AG04449 (cell line): Measurements from ENCODE around the gene HAVCR1.
"Not testable (repeated sequence)": the region's sequence is repeated elsewhere in the genome, so short reads cannot be mapped to it uniquely, and the experiment has no call there.

ENCODE experiments used
- CTCF ChIA-PET: fragments of 350-600 bp; formaldehyde crosslinking; extraction: SDS; loops from one replicate; lab custom pipeline; 2021; ENCODE audit warnings: antibody characterized with exemption; lab: Yijun Ruan, JAX
- POLR2A ChIA-PET: fragments of 400-600, 350-600 bp; formaldehyde crosslinking; extraction: SDS; loops from one replicate; lab custom pipeline; 2020; ENCODE audit warnings: antibody characterized with exemption, inconsistent platforms; lab: Yijun Ruan, JAX
- DNase-seq: peaks from one replicate; pipeline ENCODE4 v3.0.0-alpha.2; 2010; ENCODE audit warnings: low read depth, low spot score
- H3K4me3 ChIP-seq: 2 replicates; pipeline ENCODE4 v1.5.1; 2011; ENCODE audit warnings: low read depth, mild to moderate bottlenecking, control low read depth, low read length
- CTCF ChIP-seq: IDR thresholded peaks from one replicate; pipeline ENCODE4 v1.5.1; 2011; ENCODE audit warnings: mild to moderate bottlenecking, moderate library complexity, low read length, control low read depth, inconsistent platforms; ENCODE audit not compliant: insufficient read depth; ENCODE audit errors: missing control alignments

The HAVCR1 gene

GRCh38 chr5:157067005-157067404 is 8.1 kb upstream of the HAVCR1 start:
- H3K4me3 ChIP-seq, result no peak overlapping the region
- no peak for DNase-seq
- TF ChIP-seq CTCF, result no peak
- ChIA-PET CTCF (no interaction called here), POLR2A (no interaction called here)

DNA sequence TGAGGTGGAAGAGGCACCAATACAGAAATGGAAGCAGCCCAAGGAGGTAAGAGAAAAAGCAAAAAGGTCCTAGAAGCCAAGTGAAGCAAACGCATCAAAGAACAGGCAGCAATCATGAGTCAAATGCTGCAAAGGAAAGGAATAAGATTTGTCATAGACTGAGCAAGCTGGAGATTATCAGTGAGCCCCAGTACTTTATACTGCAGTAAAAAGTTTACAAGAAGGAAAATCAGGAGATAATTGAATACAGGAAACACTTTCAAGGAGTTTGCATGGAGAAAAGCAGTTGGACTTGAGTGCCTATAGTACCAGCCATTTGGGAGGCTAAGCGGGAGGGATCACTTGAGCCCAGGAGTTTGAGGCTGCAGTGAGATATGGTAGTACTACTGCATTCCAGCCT is 7.2 kb upstream of the HAVCR1 start:
- TF ChIP-seq CTCF, result no peak
- no peak for DNase-seq
- CTCF ChIA-PET, result no interaction called here
- POLR2A ChIA-PET, result no interaction called here
- no peak overlapping the region for H3K4me3 ChIP-seq

- no peak overlapping the region for H3K4me3 ChIP-seq
- no peak for TF ChIP-seq CTCF
- no peak for DNase-seq
- CTCF ChIA-PET, result no interaction called here
- POLR2A ChIA-PET, result no interaction called here
Observed at GRCh38 chr5:157063776-157064430, 5.0 kb upstream of the HAVCR1 start.

DNA sequence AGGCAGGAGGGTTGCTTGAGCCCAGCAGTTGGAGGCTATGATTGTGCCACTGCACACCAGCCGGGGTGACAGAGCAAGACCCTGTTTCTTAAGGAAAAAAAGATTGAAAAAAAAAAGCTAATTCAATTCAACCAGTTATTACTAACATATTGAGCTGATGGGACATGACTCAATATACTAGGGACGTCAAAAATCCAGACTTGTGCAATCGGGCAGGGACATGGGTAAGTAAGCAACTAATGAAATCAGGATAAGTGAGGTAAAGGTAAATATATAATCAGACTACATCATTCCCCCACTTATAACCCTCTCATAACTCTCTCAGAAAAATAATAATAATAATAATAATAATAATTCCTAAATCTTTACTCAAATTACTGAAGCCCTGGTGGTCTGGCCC is 975 bp upstream of the HAVCR1 start:
- ChIA-PET CTCF (no interaction called here), POLR2A (no interaction called here)
- no peak for TF ChIP-seq CTCF
- DNase-seq, result no peak
- no peak overlapping the region for H3K4me3 ChIP-seq

DNA sequence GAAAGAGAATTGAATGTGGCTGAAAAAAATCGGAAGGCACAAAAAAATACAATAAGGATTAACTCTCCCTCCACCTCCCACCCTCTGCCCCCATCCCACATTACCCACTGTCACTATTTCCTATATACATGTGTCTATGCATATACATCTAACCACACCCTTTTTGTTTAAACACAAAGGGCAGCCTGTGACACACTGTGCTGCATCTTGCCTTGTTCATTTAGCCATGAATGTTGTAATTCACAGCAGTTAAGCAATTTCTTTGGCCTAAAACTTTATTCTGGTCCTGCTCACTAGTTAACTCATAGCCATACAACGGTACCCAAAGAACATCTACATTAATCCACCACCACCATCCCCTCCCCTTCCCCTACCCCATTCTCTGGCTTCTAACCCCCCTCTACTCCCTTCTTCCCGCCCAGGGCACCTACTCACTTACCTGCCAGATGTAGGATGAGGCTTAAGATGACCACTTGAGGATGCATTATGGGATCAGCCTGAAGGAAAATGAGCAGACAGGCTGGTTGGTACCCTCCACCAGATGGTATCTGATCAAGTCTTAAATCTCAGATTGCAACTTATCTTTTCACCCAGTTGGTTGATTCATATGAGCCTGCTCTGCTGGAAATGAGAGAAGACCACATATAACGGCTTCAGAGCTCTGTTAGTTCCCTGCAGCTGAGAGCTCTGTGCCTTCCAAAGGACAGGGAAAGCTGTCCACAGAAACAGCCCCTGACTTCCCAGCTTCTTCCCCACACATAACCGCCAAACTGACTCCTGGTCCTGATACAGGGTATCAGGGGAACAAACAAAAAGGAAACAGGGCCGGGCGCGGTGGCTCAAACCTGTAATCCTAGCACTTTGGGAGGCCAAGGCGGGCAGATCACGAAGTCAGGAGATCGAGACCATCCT is 1.2 kb downstream of the HAVCR1 start:
- ChIA-PET POLR2A (no interaction called here), CTCF (no interaction called here)
- H3K4me3 ChIP-seq, result no peak overlapping the region
- no peak for TF ChIP-seq CTCF
- DNase-seq, result no peak

- CTCF ChIA-PET, POLR2A ChIA-PET, H3K4me3 ChIP-seq, DNase-seq: not testable (repeated sequence)
Observed at GRCh38 chr5:157056848-157057247, 2.1 kb downstream of the HAVCR1 start.
